Adrenal gland (tissue), 5 donors: ENCODE data around the gene WDFY4.

Source experiments
- CTCF ChIP-seq, 6 experiments: fragments of 450-650 bp in 4 of 6; fragments of 200-600 bp in 2 of 6; sonication (generic) in 1 of 6; IDR thresholded peaks; 1 replicate in 5 of 6; 2 replicates in 1 of 6; pipeline versions ENCODE4 v1.5.1 to v1.8.0; 2016 to 2021; ENCODE audit warnings: antibody characterized with exemption in 6 of 6, mild to moderate bottlenecking in 2 of 6, moderate library complexity in 1 of 6
- POLR2A ChIP-seq, 2 donors: fragments of 450-650 bp; IDR thresholded peaks; one replicate each; pipeline ENCODE4 v1.6.1; 2017; ENCODE audit warnings: antibody characterized with exemption in 2 of 2, mild to moderate bottlenecking in 2 of 2, moderate library complexity in 1 of 2
- donor health status: DM: no; HTN: no; CAD: no.

GRCh38 chr10:48729941-48730457 lies 45.3 kb downstream of the WDFY4 start:
- no peak for TF ChIP-seq CTCF (IDR thresholded peaks at IDR 0.05)
- TF ChIP-seq POLR2A (IDR thresholded peaks at IDR 0.05): no peak
